ENCODE data around the gene HTRA3. TPM values are rescaled to one million over a fixed set of nuclear protein-coding genes. Genes with fewer than 3 reads are reported as not detected.

Gene HTRA3
- polyA plus RNA-seq, 1 donor from 2014 or later, result not detected

DNA sequence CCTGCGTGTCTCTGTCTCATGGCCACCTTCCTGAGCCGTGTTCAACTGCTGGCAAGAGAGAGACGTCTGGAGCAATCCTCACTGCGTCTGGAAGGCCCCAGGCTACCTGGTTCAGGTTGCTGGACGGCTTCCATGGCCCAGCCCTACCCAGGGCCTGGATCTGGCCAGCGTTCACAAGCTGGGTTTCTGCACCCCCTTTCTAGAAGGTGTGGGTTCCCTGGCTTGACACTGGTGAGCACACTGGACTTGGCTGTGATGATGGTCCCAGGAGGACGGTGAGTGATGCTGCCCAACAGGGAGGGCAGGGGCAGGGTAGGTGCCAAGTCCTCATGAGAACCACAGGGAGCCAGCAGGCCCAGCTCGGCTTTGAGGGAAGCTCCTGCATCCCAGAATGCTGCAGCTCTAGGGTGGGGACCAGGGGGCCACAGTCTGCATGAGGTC is 63.4 kb downstream of the HTRA3 start:
- H3K36me3 ChIP-seq (ENCODE audit: insufficient read depth, low read length), result no peaks in the 10 kb centered on the region
- H3K4me3 ChIP-seq (ENCODE audit: low read length), result no peak overlapping the region

DNA sequence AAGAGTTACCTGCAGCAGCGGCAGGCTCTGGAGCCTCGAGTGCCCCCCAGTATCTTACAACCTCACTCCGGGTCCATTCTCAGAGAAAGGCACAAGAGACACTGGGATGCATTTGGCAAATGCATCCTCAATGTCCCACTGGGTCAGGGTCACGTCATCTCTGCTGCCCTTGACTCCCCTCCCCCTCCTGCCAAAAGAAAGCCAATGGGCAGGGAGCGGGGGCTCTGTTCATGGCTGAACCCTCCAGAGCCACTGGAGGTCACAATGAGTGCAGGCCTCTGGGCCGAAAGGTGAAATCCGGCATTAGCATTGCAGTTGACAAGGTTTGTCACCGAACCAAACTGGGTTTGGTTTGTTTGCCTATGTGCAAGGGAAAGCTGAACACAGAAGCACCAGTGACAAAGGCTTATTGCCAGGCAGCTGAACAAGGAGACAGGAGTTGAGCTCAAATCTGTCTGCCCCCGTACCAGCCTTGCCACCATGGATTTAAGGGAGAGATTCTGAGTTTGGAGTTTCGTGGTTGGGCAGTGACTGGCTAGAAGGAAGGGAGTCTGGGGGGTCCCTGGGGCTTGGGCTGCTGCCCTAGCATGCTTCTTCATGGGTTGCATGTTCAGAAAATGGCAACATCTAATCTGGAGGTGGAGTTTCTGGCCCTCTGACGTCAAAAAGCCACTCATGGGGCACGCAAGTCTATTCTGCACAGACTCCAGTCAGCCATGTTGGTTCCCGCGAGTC is 64.3 kb downstream of the HTRA3 start:
- no peak overlapping the region for H3K9ac ChIP-seq (ENCODE audit: low read length)
- H3K9me3 ChIP-seq (ENCODE audit: low read length), result peaks cover 3% of the 10 kb centered on the region
- H3K36me3 ChIP-seq (ENCODE audit: insufficient read depth, low read length), result no peaks in the 10 kb centered on the region
- H4K20me1 ChIP-seq (ENCODE audit: insufficient read depth), result no peaks in the 10 kb centered on the region
- H3F3A ChIP-seq (ENCODE audit: insufficient read depth, low read length, poor library complexity, severe bottlenecking), result no peaks in the 10 kb centered on the region
- H2AFZ ChIP-seq (ENCODE audit: low read depth, low read length), result no peak overlapping the region
- no peak overlapping the region for H3K27ac ChIP-seq (ENCODE audit: low read length)
- no peaks in the 10 kb centered on the region for H3K27me3 ChIP-seq (ENCODE audit: insufficient read depth, low read depth, low read length)
- H3K79me2 ChIP-seq (replicated peaks; ENCODE audit: insufficient read depth, low read length), result no peaks in the 10 kb centered on the region
- H3K4me3 ChIP-seq (ENCODE audit: low read length), result no peak overlapping the region
- no peak overlapping the region for H3K4me2 ChIP-seq (ENCODE audit: low read length)
- H3K9me2 ChIP-seq (ENCODE audit: insufficient read depth, low read length), result no peaks in the 10 kb centered on the region
- TF ChIP-seq REST (IDR thresholded peaks at IDR 0.05; ENCODE audit: borderline replicate concordance) (no peak), SMC3 (conservative IDR thresholded peaks at IDR 0.05; ENCODE audit: poor library complexity) (no peak), MXI1 (conservative IDR thresholded peaks at IDR 0.05; ENCODE audit: poor library complexity, severe bottlenecking) (no peak), EZH2 (IDR thresholded peaks at IDR 0.05; ENCODE audit: borderline replicate concordance, insufficient read depth, low read length, poor library complexity, severe bottlenecking) (no peak), TAF1 (IDR thresholded peaks at IDR 0.05; ENCODE audit: low read depth) (no peak), POLR2AphosphoS5 (IDR thresholded peaks at IDR 0.05) (no peak)
- TF ChIP-seq, protein P1, sequence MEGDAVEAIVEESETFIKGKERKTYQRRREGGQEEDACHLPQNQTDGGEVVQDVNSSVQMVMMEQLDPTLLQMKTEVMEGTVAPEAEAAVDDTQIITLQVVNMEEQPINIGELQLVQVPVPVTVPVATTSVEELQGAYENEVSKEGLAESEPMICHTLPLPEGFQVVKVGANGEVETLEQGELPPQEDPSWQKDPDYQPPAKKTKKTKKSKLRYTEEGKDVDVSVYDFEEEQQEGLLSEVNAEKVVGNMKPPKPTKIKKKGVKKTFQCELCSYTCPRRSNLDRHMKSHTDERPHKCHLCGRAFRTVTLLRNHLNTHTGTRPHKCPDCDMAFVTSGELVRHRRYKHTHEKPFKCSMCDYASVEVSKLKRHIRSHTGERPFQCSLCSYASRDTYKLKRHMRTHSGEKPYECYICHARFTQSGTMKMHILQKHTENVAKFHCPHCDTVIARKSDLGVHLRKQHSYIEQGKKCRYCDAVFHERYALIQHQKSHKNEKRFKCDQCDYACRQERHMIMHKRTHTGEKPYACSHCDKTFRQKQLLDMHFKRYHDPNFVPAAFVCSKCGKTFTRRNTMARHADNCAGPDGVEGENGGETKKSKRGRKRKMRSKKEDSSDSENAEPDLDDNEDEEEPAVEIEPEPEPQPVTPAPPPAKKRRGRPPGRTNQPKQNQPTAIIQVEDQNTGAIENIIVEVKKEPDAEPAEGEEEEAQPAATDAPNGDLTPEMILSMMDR (IDR thresholded peaks at IDR 0.05; ENCODE audit: poor library complexity, severe bottlenecking), result no peak

More for the DNA sequence above, 63.4 kb downstream of the HTRA3 start:
- Histone ChIP-seq H2AFZ (ENCODE audit: low read depth, low read length) (no peak overlapping the region), H3K27me3 (ENCODE audit: insufficient read depth, low read depth, low read length) (no peaks in the 10 kb centered on the region), H3K9me2 (ENCODE audit: insufficient read depth, low read length) (no peaks in the 10 kb centered on the region), H3K9me3 (ENCODE audit: low read length) (peaks cover 3% of the 10 kb centered on the region), H3K79me2 (replicated peaks; ENCODE audit: insufficient read depth, low read length) (no peaks in the 10 kb centered on the region), H4K20me1 (ENCODE audit: insufficient read depth) (no peaks in the 10 kb centered on the region), H3K27ac (ENCODE audit: low read length) (no peak overlapping the region), H3F3A (ENCODE audit: insufficient read depth, low read length, poor library complexity, severe bottlenecking) (no peaks in the 10 kb centered on the region), H3K9ac (ENCODE audit: low read length) (no peak overlapping the region), H3K4me2 (ENCODE audit: low read length) (no peak overlapping the region)
- TF ChIP-seq EP300 (conservative IDR thresholded peaks at IDR 0.05; ENCODE audit: poor library complexity, severe bottlenecking) (no peak), REST (IDR thresholded peaks at IDR 0.05; ENCODE audit: borderline replicate concordance) (no peak), SMC3 (conservative IDR thresholded peaks at IDR 0.05; ENCODE audit: poor library complexity) (no peak), RAD21 (conservative IDR thresholded peaks at IDR 0.05) (no peak), EZH2 (IDR thresholded peaks at IDR 0.05; ENCODE audit: borderline replicate concordance, insufficient read depth, low read length, poor library complexity, severe bottlenecking) (no peak), TAF1 (IDR thresholded peaks at IDR 0.05; ENCODE audit: low read depth) (no peak), POLR2AphosphoS5 (IDR thresholded peaks at IDR 0.05) (no peak), MXI1 (conservative IDR thresholded peaks at IDR 0.05; ENCODE audit: poor library complexity, severe bottlenecking) (no peak)
- TF ChIP-seq, protein P1 (IDR thresholded peaks at IDR 0.05; ENCODE audit: poor library complexity, severe bottlenecking), result no peak

Data from neural cell (in vitro differentiated cells).